ENCODE data around the gene KBTBD12. TPM values are rescaled to one million over a fixed set of nuclear protein-coding genes. Genes with fewer than 3 reads are reported as not detected.

Gene KBTBD12
- total RNA-seq, 2 donors from 2014 or later: 3.2 to 4.1 TPM

DNA sequence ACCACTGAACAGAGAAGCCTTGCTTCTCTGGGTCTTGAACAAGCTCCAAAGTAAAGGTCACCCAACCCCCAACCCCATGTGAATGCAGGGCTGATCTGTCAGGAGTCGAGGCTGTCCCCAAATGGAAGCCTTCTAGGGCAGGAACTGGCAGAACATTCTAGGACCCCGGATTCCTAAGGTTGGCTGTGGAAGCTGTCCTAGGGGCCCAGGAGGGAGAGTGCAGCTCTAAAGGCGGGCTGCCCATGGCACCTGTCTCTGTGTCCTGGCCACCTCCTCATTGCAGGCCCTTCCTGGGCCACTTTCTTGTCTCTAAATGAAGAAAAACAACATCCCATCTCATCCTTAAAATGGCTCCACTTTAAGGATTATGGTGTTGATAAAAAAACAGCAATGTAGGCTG, 83.6 kb downstream of the KBTBD12 start:
- H3K9me3 ChIP-seq: no peaks in the 10 kb centered on the region
- H3K36me3 ChIP-seq: no peaks in the 10 kb centered on the region
- DNase-seq: no peak
- no peak overlapping the region for H3K4me3 ChIP-seq
- H3K9ac ChIP-seq (ENCODE audit: low read depth in 2 of 2, low read length in 2 of 2): no peak overlapping the region
- intact Hi-C loops (cut with DNase I): no loop called here
- H3K4me1 ChIP-seq: no peaks in the 10 kb centered on the region
- no peaks in the 10 kb centered on the region for H3K27me3 ChIP-seq
- TF ChIP-seq, protein P1, sequence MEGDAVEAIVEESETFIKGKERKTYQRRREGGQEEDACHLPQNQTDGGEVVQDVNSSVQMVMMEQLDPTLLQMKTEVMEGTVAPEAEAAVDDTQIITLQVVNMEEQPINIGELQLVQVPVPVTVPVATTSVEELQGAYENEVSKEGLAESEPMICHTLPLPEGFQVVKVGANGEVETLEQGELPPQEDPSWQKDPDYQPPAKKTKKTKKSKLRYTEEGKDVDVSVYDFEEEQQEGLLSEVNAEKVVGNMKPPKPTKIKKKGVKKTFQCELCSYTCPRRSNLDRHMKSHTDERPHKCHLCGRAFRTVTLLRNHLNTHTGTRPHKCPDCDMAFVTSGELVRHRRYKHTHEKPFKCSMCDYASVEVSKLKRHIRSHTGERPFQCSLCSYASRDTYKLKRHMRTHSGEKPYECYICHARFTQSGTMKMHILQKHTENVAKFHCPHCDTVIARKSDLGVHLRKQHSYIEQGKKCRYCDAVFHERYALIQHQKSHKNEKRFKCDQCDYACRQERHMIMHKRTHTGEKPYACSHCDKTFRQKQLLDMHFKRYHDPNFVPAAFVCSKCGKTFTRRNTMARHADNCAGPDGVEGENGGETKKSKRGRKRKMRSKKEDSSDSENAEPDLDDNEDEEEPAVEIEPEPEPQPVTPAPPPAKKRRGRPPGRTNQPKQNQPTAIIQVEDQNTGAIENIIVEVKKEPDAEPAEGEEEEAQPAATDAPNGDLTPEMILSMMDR (IDR thresholded peaks at IDR 0.05): no peak
- no peak overlapping the region for H3K27ac ChIP-seq

DNA sequence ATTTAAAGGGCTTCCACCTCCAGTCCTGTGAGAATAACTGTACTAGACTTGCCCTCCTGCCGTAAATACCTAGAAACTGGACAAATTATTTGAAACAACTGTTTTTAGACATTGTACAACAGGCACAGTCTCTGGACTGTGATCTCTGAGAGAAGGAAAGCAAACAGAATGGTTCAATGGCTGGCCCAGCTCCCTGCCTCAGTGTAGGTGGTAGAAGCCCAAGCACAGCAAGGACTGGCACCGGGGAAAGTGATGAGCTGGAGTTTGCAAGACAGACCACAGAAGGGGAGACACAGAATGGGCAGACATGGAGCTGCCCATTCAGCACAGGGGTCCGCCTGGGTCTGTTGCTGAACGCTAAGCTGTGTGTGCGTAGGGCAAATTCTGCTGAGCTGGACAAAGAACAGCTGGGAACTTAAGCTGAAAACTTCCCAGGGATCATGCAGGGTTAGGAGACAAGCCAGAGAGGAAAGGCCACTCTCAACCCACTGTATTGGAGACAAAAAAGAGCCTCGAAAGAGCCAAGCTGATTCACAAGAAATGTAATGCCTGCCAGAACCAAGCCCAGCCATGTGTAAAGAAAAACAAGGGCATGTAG, 84.6 kb downstream of the KBTBD12 start:
- Histone ChIP-seq H3K27ac (no peak overlapping the region), H3K9me3 (no peaks in the 10 kb centered on the region), H3K4me3 (no peak overlapping the region), H3K4me1 (no peaks in the 10 kb centered on the region), H3K9ac (ENCODE audit: low read depth in 2 of 2, low read length in 2 of 2) (no peak overlapping the region), H3K27me3 (no peaks in the 10 kb centered on the region), H3K36me3 (no peaks in the 10 kb centered on the region)
- DNase-seq: no peak
- TF ChIP-seq, protein P1 (IDR thresholded peaks at IDR 0.05): no peak
- intact Hi-C loops (cut with DNase I): no loop called here

- DNase-seq: no peak
Observed at GRCh38 chr3:128001576-128001975, 86.5 kb downstream of the KBTBD12 start.

DNA sequence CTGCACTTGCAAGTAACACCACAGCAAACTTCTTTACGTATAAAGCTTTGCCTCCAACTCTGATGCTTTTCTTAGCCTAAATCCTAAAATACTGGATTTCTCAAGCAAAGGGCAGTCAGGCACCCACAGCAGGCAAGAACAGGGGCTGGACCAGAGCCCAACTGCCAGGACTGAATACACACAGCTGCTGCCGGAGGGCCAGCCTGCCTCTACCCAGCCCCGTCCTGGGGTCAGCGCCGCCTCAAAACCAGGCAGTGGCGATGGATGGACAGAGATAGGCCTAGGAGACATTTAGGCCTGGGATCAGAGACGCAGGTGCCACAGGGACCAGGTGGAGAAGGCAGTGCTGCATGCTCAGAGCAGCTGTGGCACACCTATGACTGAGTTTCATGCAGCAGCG, 89.6 kb downstream of the KBTBD12 start:
- H3K27ac ChIP-seq: no peak overlapping the region
- intact Hi-C loops (cut with DNase I): no loop called here
- no peaks in the 10 kb centered on the region for H3K27me3 ChIP-seq
- no peaks in the 10 kb centered on the region for H3K9me3 ChIP-seq
- no peaks in the 10 kb centered on the region for H3K36me3 ChIP-seq
- TF ChIP-seq, protein P1 (IDR thresholded peaks at IDR 0.05): no peak
- H3K9ac ChIP-seq (ENCODE audit: low read depth in 2 of 2, low read length in 2 of 2): no peak overlapping the region
- no peak overlapping the region for H3K4me3 ChIP-seq
- DNase-seq: no peak
- H3K4me1 ChIP-seq: no peaks in the 10 kb centered on the region

More at GRCh38 chr3:128001576-128001975, 86.5 kb downstream of the KBTBD12 start:
- Histone ChIP-seq H3K9me3 (no peaks in the 10 kb centered on the region), H3K9ac (ENCODE audit: low read depth in 2 of 2, low read length in 2 of 2) (no peak overlapping the region), H3K4me3 (no peak overlapping the region), H3K27me3 (no peaks in the 10 kb centered on the region), H3K4me1 (no peaks in the 10 kb centered on the region), H3K27ac (no peak overlapping the region), H3K36me3 (no peaks in the 10 kb centered on the region)
- TF ChIP-seq, protein P1 (IDR thresholded peaks at IDR 0.05): no peak
- intact Hi-C loops (cut with DNase I): no loop called here

GRCh38 chr3:128006061-128007032, 91.3 kb downstream of the KBTBD12 start:
- Histone ChIP-seq H3K27ac (no peak overlapping the region), H3K27me3 (no peaks in the 10 kb centered on the region), H3K9me3 (no peaks in the 10 kb centered on the region), H3K4me3 (no peak overlapping the region), H3K9ac (ENCODE audit: low read depth in 2 of 2, low read length in 2 of 2) (no peak overlapping the region), H3K36me3 (no peaks in the 10 kb centered on the region), H3K4me1 (no peaks in the 10 kb centered on the region)
- DNase-seq: no peak
- TF ChIP-seq, protein P1 (IDR thresholded peaks at IDR 0.05): no peak
- intact Hi-C loops (cut with DNase I): no loop called here

Data from colonic mucosa (tissue), 4 donors.